Ramos (cell line): ENCODE data around the gene ZNF256.
"Not testable (repeated sequence)": the region's sequence is repeated elsewhere in the genome, so short reads cannot be mapped to it uniquely, and the experiment has no call there.

Experiments used
- in situ Hi-C: fragments of 300-500 bp; cut with MboI; formaldehyde crosslinking; loops from one replicate; pipeline ENCODE4 v1.14.3; 2022; ENCODE audit warnings: low sequenced_read_pairs; ENCODE audit not compliant: unreplicated experiment

The ZNF256 gene

DNA sequence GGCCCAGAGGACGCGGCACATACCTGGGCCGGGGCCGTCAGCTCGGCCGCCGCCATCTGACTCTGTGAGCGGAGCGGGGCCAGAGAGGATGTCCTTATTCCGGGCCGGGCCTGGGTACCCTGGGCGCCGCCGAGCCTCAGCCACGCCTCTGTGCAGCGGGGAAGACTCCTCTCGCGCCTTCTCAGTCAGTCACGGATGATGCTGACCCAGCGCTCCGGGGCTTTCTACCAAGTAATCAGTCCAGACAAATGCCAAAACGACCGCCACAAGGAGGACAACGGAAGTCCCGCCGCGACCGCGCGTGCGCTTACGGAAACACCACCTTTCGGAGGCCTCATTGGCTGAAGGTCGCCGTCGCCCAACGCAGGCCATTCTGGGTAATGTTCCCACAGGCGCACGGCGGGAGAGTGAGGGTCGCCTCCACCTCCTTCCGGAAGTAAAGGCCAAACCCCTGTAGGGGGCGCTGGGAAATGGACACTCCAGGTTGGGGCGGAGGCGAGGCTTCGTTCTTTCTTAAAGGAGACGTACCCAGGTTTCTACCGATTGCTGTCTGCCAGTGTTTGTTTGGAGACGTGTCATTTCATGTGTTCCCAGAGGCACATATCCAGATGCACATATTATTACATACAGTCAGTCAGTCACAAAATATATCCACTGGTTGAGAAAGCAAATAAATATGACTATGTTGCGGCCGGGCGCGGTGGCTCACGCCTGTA lies at the start of gene ZNF256:
Gene ZNF256 (minus strand): TSS at position 288 of the 716 bp plus-strand sequence. CDS start 232 bp downstream, at position 56.
- in situ Hi-C loops, result no loop called here

DNA sequence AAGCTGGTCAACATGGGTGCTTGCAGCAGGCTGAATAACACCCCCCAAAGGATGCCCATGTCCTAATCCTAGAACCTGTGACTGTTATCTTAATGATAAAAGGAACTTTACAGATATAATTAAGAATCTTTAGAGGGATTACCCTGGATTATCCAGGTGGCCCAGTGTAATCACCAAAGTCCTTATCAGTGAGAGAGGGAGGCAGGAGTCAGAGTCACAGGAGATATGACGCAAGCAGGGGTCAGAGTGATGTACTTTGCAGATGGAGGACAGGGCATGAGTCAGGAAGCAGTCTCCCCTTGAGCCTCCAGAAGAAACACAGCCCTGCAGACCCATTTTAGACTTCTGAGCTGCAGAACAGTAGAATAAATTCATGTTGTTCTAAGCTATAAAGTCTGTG lies 45.3 kb upstream of the ZNF256 start:
- in situ Hi-C loops, result no loop called here

DNA sequence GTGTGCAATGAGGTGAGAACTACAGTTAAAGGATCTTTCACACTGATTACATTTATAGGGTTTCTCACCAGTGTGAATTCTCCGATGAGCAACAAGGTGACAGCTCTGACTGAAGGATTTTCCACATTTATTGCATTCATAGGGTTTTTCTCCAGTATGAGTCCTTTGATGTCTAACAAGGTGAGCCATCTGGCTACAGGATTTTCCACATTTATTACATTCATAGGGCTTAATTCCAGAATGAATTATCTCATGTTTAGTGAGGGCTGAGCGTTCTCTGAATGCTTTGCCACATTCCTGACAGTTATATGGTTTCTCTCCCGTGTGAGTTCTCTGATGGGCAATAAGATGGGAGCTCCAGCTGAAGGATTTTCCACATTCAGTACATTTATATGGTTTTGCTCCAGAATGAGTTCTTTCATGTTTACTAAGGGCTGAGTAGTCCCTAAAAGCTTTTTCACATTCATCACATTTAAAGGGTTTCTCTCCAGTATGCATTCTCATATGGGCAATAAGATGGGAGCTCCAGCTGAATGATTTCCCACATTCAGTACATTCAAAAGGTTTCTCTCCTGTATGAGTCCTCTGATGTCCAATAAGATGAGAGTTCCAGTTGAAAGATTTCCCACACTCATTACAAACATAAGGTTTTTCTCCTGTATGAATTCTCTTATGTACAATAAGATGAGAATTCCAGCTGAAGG lies 31.2 kb upstream of the ZNF256 start:
- in situ Hi-C loops, result no loop called here

DNA sequence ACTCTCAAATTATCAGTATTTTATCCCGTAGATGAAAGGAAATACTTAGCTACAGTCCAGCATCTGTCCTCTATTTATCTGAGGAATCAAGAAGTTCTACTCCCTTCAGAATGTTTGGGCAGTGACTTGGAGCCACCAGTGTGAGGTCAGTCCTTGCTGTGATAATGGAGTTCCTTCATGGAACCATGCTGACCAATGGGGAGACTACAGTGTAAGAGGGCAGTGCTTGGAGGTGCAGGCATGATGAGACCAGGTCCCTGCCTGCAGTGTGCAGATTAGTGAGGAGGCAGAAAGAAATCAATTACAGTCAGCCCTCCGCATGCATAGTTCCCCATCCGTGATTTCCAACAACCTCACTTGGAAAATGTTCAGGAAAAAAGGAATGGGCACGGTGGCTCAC lies 26.9 kb upstream of the ZNF256 start, which contains the start of gene C19orf18:
Gene C19orf18 (minus strand): TSS at position 101 of the 400 bp plus-strand sequence. CDS start 102 bp downstream, outside the sequence.
- in situ Hi-C loops, result loop anchor here (25.0 kb wide), 1 partner anchor 1562 kb away; the partner anchor contains the start of gene ZNF583

DNA sequence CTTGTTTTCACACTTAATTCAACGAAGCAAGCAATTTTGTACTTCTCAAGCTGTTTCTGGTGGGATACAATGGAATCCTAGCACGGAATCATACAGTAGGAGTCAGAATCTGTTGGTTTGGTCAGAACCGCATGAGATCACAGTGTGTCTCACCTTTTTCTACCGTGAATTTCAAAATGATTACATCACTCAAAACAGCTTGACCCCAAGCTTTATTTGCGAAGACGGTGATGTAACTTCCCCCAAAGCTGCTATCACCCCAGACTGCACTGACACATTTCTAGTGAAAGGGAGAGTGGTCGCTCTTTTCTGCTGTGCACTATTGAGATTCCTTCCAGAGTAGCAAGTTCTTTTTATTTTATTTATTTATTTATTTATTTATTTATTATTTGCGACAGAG lies 17.3 kb upstream of the ZNF256 start:
- in situ Hi-C loops, result loop anchor here (25.0 kb wide), 1 partner anchor 1552 kb away; the partner anchor contains the start of gene ZNF583

DNA sequence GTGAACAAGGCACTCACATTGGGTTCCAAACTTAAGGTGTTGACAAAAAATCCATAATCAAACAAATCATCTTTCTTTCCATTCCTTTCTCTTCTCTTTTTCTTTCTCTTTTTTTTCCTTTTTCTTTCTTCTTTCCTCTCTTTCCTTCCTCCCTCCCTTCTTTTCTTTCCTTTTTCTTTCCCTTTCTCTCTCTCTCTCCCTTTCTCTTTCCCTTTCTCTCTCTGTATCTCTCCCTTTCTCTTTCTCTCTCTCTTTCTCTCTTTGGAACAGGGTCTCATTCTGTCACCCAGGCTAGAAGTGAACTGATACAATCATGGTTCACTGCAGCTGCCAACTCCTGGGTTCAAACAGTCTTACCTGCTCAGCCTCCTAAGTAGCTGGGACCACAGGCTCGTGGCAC lies 14.3 kb upstream of the ZNF256 start:
- in situ Hi-C loops, result loop anchor here (25.0 kb wide), 1 partner anchor 1549 kb away; the partner anchor contains the start of gene ZNF583

DNA sequence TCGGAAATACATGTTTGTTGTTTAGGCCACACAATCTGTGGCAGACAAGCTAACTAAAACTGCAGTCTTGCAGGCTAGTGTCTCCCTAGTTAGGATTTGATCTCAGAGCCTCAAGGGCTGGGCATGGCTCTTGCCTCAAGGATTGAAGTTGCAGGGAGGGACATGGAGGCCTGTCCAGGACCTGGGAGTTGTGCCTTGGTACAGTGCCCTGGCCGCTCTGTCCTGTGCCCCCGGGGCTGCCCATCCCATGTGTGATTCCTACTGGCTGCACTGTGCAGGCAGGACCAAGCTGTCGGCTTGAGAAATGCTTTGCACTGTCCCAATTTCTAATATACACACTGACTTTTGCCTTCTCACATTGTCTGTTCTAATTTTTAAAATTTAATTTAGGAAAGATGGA lies 7.5 kb upstream of the ZNF256 start:
- in situ Hi-C loops, result loop anchor here (25.0 kb wide), 1 partner anchor 1543 kb away; the partner anchor contains the start of gene ZNF583

DNA sequence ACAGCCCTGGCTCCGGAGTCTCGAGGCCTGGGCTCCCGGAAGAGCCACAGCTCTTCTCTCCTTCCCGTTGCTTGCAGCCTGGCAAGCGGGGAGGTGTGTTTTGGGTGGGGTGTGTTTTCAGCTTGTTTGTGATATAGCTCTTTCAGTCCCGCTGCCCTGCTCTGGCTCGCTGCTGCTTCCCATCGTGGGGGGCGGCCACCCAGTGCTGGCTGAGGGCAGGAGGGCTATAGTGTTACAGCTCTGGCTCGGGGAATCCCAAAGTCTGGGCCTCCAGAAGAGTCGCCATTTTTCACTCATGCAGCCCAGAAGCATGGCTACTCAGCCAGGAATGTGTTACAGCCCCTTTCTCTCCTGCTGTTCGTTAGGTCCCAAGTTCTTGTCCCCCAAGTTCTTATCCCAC lies 2.2 kb upstream of the ZNF256 start:
- in situ Hi-C loops, result loop anchor here (25.0 kb wide), 1 partner anchor 1537 kb away; the partner anchor contains the start of gene ZNF583

DNA sequence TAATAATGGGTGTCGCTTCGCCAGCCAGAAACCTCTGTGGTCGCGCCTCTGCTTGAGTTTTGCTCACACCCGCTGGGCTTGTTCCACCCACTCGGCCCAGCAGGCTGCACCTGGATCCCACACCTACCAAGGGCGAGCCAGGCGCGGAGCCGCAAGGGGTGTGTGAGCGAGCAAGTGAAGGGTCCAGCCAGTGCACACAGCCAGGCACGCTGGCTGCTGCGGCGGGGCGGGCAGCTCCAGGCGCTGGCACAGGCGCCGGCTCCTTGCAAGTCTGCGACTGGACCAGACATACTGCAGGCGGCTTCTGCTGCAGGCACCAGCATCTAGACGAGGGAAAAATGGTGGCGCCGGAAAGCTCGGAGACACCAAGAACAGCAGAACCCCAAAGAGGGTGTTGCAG lies 1.8 kb upstream of the ZNF256 start:
- in situ Hi-C loops, result no loop called here

DNA sequence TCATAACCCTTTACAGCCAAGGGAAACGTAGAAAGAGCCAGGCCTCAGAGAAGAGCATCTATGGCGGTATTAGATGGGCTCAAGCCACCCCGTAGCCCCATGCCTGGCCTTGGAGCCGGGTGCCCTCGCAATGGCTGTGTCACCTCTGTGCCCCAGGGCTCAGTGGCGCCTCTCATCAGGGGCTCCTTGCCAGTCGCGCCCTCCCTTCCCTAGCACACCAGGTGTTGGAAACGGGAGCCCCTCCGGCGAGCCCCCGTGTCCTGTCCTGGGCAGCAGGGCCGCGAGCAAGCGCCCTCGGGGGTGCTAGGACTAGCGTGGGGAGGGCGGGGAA lies 453 bp downstream of the ZNF256 start:
- in situ Hi-C loops, result no loop called here

DNA sequence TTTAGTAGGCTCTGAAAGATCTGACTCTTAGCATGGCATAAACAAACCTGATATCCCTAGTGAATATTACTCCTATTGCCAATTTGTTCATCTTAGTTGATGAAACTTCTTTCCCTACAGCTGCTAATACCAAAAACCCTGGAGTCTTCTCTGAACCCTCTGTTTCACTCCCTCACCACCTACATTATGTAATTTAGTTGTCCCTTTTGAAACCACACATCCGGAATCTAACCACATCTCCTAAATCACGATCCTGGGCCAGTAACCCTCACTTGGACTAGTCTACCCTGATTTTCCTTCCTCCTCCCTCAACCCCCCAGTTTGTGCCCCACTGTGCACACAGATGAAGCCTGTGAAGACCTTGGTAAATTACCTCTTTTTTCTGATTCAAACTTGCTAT lies 1.2 kb downstream of the ZNF256 start:
- in situ Hi-C loops, result no loop called here

DNA sequence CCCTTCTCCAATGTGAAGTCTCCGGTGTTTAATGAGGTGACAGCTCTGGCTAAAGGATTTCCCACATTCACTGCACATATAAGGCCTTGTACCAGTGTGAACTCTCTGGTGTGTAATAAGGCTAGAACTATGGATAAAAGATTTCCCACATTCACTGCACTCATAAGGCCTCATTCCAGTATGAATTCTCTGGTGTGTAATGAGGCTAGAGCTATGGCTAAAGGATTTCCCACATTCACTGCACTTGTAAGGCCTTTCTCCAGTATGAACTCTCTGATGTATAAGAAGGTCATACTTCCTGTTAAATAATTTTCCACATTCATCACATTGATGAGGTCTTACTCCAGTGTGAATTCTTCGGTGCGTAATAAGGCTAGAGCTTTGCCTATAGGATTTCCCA lies 5.9 kb downstream of the ZNF256 start:
- in situ Hi-C loops, result no loop called here

DNA sequence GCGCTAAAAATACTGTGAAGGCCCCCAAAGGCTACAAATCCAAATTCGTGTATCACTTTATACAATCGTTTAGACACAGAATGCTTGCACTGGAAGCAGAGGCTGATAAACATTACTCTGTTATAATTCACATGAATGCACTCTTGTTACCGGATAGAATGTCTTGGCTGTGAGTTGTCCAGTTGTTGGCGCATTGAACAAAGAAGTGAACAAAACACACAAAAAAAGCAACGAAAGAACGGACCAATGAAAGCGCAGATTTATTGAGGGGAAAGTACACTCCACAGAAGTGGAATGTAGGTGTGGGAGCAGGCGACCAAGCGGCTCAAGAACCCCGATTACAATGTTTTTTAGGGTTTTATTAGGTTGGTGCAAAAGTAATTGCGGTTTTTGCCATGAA lies 11.8 kb downstream of the ZNF256 start:
- in situ Hi-C loops, result no loop called here

DNA sequence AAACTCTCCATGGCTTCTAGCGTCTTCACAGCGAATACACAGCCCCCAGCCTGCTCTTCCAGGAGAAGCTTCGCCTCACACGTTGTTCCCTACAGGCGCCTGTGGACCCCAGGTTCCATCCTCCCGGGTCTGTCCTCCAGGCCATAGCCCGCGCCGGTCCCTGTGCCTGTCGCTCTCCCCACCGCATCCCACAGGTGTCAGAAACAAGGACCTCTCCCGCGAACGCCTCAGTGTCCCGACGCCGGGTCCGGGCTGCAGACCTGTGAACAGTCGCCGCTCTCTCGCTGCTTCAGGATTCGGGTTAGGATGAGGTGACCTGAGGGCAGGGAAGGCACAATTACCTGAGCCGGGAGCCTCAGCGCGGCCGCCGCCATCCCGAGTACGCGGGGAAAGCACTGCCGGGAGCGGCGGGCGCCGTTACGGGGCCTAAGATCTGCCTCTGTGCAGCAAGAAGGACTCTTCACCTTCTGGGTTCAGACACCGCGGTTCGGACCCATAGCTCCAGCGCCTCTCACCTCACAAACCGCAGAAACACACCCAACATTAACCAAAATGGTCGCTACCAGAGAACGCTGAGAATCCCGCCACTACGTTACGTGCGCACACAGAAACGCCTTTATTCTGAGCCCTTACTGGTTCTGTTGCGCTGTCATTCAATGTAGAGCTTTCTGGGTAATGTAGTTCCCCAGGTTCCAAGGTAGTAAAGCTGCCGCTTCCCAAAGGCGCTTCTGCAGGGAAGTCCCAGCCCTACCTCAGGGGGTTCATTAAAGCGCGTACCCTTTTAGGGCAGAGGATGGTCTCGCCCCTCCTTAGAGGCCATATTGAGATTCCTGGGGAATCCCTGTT lies 12.5 kb downstream of the ZNF256 start, which contains the start of gene ZNF418:
Gene ZNF418 (minus strand): TSS at position 583 of the 846 bp plus-strand sequence. CDS start 1,580 bp downstream, outside the sequence.
- in situ Hi-C loops, result no loop called here

DNA sequence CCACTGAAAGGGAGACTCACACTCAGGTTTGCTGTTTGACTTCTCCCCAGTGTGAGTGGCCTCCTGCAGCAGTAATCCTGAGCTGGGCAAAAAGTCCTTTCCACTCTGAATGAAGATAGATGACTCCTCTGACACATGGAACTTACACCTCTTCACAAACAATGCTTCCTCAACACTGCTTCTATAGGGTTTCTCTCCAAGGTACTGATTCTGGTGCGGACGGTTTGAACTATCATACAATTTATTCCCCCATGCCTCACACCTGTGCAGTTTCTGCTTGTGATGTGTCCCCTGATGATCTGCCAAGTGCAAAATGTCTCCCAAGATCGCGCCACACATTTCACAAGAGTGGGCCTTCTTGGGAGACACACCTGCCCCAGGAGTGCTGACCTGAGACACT lies 19.9 kb downstream of the ZNF256 start:
- in situ Hi-C loops, result no loop called here

DNA sequence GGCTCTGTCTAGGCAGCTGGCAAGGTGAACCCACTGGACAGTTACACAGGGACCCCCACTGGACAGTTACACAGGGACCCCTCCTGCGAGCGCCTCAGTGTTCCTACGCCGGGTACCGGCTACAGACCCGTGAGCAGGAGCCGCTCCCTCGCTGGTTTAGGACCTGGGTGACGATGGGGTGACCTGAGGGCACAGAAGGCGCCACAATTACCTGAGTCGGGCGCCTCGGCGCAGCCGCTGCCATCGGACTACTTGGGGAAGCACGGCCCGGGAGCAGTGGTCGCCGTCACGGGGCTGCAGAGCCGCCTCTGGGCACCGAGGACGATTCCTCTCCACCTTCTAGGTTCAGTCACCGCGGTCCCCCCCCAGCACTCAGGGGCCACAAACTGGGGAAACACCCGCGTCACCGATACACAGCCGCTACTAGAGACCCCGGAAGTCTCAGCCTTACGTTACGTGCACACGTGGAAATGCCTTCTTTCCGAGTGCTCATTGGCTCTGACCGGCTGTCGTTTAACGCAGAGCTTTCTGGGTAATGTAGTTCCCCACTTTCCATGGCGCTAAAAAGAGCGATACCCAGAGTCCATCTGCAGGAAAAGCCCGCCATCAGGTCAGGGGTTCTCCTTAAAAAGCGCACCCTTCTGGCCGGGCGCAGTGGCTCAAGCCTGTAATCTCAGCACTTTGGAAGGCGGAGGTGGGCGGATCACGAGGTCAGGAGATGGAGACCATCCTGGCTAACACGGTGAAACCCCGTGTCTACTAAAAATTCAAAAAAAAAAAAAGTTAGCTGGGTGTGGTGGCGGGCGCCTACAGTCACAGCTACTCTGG lies 31.1 kb downstream of the ZNF256 start, which contains the start of gene ZNF417:
Gene ZNF417 (minus strand): TSS at position 425 of the 828 bp plus-strand sequence. CDS start 181 bp downstream, at position 244.
- in situ Hi-C loops, result not testable (repeated sequence)

DNA sequence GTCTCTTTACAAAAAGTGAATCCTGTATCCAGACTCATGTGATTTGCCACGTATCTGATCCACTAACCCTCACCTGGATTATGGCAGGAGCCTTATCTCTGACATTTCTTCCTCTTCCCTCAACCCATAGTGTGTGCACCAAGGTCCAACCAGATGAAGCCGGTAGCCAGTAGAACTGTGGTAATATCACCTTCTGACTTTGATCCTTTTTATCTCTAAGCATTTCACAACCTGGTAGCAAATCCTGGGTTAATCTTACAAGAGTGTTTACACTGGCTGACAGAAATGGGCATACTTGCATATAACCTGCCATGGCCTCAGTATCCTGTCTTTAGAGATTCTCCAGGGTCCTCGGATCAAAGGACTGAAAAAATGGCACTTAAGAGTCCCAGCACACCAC lies 33.0 kb downstream of the ZNF256 start:
- in situ Hi-C loops, result no loop called here

DNA sequence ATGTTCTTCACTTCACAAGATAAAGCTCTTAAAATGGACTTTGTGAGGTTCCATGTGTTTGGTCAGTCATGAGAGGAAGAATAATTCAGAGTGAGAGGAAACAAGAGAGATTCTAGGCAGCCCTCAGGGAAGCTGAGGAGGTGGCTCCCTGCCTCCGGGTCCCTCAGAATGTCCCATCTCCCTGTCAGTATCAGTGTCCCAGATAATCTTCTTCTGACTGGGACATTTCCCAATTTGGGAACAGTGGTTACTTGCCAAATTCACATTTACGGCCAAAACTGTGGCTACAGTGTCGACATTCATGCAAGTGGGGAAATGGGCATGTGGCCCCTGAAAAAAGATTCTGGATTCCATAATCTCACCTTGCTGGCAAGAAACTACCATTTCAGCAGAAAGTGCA lies 40.1 kb downstream of the ZNF256 start:
- in situ Hi-C loops, result no loop called here

DNA sequence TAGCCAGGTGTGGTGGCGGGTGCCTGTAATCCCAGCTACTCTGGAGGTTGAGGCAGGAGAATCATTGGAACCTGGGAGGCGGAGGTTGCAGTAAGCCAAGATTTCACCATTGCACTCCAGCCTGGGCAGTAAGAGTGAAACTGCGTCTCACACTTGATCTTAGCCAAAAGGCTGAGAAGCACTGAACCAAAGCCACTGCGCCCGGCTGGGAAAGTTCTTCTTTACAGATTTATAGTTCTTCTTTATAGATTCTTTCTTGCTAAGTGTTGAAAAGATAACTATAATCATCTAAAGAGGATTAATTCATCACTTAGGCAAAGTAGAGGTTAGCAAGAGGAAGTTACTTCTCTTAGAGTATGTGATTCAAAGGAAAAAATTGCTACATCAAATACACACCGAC lies 42.2 kb downstream of the ZNF256 start:
- in situ Hi-C loops, result no loop called here
